ENCODE measurements around the gene MGLL.

- TF ChIP-seq CTCF (IDR thresholded peaks at IDR 0.05) (peak in 3 of 4 experiments; percentile 11 to 29 (median 13)), POLR2A (IDR thresholded peaks at IDR 0.05) (no peak)
These were observed 2.0 kb downstream of the MGLL start for GRCh38 chr3:127820221-127820825.
